ENCODE data around the gene MAP1LC3B.

- TF ChIP-seq ZBTB7A (IDR thresholded peaks at IDR 0.05; ENCODE audit: low read depth): no peak
- TF ChIP-seq YY1 (IDR thresholded peaks at IDR 0.05; ENCODE audit: low read depth): no peak
- TF ChIP-seq TAF1 (IDR thresholded peaks at IDR 0.05; ENCODE audit: low read depth): no peak
- TF ChIP-seq CEBPB (IDR thresholded peaks at IDR 0.05): no peak
- no peak for TF ChIP-seq TEAD4 (IDR thresholded peaks at IDR 0.05)
- no peak for TF ChIP-seq REST (IDR thresholded peaks at IDR 0.05; ENCODE audit: low read depth)
- TF ChIP-seq EGR1 (IDR thresholded peaks at IDR 0.05): no peak
- TF ChIP-seq FOXM1 (IDR thresholded peaks at IDR 0.05; ENCODE audit: borderline replicate concordance, low read depth): no peak
- no peak for TF ChIP-seq MAX (IDR thresholded peaks at IDR 0.05)
- no peak for TF ChIP-seq EP300 (IDR thresholded peaks at IDR 0.05; ENCODE audit: borderline replicate concordance)
These were observed 23.3 kb downstream of the MAP1LC3B start for GRCh38 chr16:87415441-87415840.

Data from Ishikawa (cell line).